RCC 7860 (cell line): ENCODE data around the gene ZBTB33.

Experiments
- DNase-seq: peaks from one replicate; pipeline ENCODE4 v3.0.0-alpha.2; 2015; ENCODE audit warnings: low spot score
- FAIRE-seq: peaks from 2 replicates; lab custom pipeline; 2012; peaks lifted over from hg19 to GRCh38; lab: Jason Lieb, UNC

The ZBTB33 gene

DNA sequence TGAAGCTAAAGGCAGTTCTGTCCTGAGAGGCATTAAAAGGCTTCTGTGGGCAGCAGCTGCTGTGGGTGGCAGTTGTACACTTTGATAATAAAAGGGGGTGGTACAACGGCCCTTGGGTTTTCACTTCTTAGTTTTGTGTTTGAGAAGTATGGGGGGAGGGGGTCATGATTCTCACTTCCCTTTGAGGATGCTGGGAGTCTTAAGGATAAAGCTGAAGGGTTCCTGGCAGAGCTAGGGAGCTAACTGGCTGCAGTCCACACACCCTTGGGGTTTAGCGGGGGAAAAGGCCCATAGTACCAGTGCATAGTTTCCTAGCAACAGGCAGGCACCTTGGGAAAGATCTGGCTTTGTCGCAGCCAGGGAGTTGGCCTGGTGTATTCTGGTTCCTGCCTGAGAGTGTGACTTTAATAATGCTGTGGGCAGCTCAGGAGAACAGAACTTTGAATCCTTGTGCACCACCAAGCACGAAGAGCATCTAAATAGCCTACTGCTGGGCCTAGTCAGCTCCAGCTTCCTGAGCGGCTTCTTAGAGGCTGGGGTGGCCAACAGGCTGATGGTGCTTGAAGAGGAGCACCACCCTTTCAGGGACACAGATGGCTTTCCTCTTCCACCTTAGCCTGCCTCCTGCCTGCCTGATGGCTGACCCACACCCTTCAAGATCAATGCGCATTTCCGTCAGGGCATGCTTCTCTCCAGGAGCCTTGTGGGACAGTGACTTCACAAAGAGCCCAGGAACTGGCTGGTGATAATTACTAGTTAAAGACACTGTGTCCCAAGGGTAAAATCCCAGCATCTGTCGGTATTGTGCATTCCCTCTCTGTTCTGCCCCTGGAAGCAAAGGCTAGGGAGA is 12.5 kb downstream of the ZBTB33 start:
- no peak for DNase-seq
- no peak for FAIRE-seq

DNA sequence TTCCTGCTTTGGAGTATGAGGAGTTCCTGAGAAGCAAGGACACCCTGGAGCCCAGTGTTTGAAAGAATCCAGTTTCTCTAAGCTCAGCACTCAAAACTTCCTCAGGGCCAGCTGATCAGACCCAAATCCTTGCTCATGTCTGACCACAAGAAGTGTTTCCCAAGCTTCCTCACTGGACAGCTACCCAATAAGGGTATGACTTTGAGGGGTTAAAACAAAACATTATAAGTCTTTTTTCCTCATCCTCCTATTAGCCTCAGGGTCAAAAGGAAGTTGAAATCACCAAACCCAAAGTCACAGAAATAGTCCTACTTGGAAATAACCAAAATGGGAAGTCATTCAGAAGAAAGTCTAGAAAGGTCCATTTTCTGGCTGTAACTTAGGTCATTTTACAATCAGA is 13.7 kb downstream of the ZBTB33 start:
- FAIRE-seq (no peak), DNase-seq (no peak)

GRCh38 chrX:120269373-120270035 is 18.9 kb downstream of the ZBTB33 start:
- FAIRE-seq: no peak

GRCh38 chrX:120270567-120270966 is 20.0 kb downstream of the ZBTB33 start:
- no peak for FAIRE-seq
- no peak for DNase-seq

More at GRCh38 chrX:120269373-120270035, 18.9 kb downstream of the ZBTB33 start:
- no peak for DNase-seq

GRCh38 chrX:120271218-120271617 is 20.6 kb downstream of the ZBTB33 start:
- FAIRE-seq: no peak

DNA sequence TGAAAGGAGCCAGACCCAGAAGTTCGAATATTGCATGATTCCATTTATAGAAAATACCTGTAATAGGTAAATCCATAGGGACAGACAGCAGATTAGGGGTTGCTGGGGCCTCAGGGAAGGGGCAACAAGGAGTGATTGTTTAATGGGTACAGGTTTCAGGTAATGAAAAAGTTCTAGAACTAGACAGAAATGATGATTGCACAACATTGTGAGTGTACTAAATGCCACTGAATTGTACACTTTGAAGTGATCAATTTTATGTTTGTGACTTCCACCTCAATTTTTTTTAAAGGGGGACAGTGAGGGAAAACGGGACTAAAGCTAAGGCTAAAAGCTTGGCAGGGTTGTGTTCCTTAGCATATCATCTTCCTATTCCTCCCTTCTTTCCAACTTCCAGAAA is 23.5 kb downstream of the ZBTB33 start:
- no peak for FAIRE-seq

More at GRCh38 chrX:120271218-120271617, 20.6 kb downstream of the ZBTB33 start:
- no peak for DNase-seq

DNA sequence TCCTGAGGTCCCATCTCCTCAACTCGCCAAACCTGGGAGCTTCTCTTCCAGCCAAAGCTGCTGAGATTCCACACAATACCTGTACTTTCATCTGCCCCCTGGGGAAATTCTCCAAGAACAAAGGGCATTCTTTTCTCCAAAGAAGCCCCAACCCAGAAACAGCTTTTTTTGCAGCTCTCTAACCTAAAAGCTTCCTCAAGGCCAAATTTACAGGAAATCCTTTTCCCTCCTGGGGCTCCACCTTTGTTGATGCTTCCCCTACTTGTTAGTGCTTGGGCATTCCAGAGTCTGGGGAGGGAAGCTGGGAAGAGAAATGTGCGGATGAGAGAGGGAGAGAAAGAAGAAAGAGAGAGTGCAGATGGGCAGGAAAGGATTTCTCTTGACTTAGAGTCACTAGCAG is 24.3 kb downstream of the ZBTB33 start:
- FAIRE-seq (no peak), DNase-seq (no peak)

More for the DNA sequence above, 23.5 kb downstream of the ZBTB33 start:
- no peak for DNase-seq

GRCh38 chrX:120281021-120281624 is 30.5 kb downstream of the ZBTB33 start:
- DNase-seq (no peak), FAIRE-seq (no peak)

DNA sequence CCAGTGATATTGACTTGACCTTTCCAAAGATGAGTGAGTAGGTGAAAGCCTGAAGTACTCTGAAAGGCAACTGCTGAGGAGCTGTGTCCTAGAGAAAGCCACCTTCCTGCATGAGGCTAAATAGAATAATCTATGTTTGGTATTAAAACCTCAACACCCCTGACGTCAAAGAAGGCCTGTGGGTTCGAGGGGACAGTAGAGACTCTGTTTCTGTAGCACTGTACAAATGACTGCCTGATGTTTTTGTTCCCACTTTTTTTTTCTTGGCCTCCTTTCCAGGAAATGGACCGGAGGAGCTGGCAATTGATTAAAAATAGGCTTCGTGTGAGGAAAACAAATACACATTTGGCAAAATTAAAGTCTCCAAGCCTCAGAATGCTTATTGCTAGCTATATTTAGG is 31.1 kb downstream of the ZBTB33 start:
- DNase-seq (no peak), FAIRE-seq (no peak)

DNA sequence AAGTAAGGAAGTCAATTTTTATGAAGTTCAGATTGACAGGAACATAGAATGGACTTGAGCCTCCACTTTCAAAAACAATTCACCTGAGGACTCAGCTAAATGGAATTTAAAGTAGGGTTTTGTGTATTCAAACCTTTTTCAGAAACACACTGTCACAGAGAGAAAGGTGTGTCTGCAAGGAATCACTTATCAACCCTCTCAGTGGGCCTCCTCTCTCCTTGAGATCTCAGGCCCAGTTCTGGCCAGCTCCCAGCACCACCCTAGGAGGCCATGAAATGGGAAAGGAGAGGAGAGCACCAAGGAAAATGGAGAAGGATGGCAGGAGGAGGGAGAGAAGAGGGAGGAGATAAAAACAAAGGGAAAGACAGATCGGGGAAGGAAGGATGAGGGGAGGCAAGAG is 32.1 kb downstream of the ZBTB33 start:
- FAIRE-seq: no peak
- DNase-seq: no peak

GRCh38 chrX:120286733-120287512 is 36.3 kb downstream of the ZBTB33 start:
- DNase-seq: no peak
- no peak for FAIRE-seq

- FAIRE-seq: no peak
- no peak for DNase-seq
Measured at GRCh38 chrX:120287513-120288112, 37.0 kb downstream of the ZBTB33 start.

- DNase-seq: no peak
- no peak for FAIRE-seq
Measured at GRCh38 chrX:120290107-120290506, 39.5 kb downstream of the ZBTB33 start.

- DNase-seq: no peak
- FAIRE-seq: no peak
Measured at GRCh38 chrX:120291211-120291610, 40.6 kb downstream of the ZBTB33 start.

- FAIRE-seq: no peak
- no peak for DNase-seq
Measured at GRCh38 chrX:120293015-120293414, 42.4 kb downstream of the ZBTB33 start.

DNA sequence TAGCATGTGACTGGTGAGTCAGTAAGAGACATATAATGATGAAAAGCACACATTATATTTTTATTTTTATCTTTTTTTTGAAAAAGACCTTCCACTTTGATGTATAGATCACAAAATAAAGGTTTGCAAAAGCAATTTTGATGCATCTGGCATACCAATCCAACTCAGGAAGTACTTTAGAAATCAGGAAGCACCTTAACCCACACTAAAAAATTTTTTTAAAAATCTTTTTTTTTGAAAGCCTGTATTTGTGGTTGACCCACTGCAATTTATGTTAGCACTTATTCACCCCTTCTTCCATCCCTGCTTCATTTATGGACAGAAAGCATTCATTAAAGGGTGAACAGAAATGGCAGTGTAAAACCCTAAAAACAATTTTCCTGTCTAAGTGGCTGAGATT is 44.0 kb downstream of the ZBTB33 start:
- DNase-seq (no peak), FAIRE-seq (no peak)

- DNase-seq (no peak), FAIRE-seq (no peak)
Measured at GRCh38 chrX:120297923-120298322, 47.3 kb downstream of the ZBTB33 start.

GRCh38 chrX:120299928-120300327 is 49.3 kb downstream of the ZBTB33 start:
- FAIRE-seq (no peak), DNase-seq (no peak)

GRCh38 chrX:120301497-120301896 is 50.9 kb downstream of the ZBTB33 start:
- DNase-seq (no peak), FAIRE-seq (no peak)

DNA sequence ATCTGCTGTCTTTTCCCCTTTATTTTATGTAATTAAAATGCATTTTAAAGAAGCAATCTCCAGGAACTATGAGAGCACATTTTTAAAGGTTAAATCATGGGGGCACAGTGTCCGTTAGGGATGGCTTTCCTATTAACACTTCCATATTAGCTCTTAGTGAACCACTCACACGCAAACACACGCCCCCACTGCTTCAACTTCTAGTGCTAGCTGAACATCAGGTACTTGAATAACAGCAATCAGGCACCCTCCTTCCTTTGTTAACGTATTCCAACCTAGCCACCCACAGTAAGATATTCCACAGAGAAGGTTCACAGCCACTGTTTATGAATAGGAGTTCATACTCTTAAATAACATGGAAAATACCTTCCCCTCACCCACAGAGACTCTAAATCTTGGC is 51.3 kb downstream of the ZBTB33 start:
- FAIRE-seq: no peak

GRCh38 chrX:120302434-120302833 is 51.8 kb downstream of the ZBTB33 start:
- FAIRE-seq (no peak), DNase-seq (no peak)

More for the DNA sequence above, 51.3 kb downstream of the ZBTB33 start:
- DNase-seq: no peak
